ENCODE data around the gene SYCP3.

The SYCP3 gene

GRCh38 chr12:101783838-101784237, 44.6 kb upstream of the SYCP3 start:
- Histone ChIP-seq H3K27me3 (ENCODE audit: insufficient read depth, poor library complexity, severe bottlenecking) (no peaks in the 10 kb centered on the region), H3K27ac (replicated peaks) (no peak overlapping the region), H3K4me3 (replicated peaks; ENCODE audit: insufficient read depth, low read length) (no peak overlapping the region)
- DNase-seq (ENCODE audit: low read depth in 1 of 2, low spot score in 1 of 2): no peak
- TF ChIP-seq GABPA (IDR thresholded peaks at IDR 0.05; ENCODE audit: low read depth) (no peak), POLR2AphosphoS5 (IDR thresholded peaks at IDR 0.05; ENCODE audit: low read depth) (no peak), CTCF (IDR thresholded peaks at IDR 0.05; ENCODE audit: insufficient read depth, low read length) (no peak), SPI1 (IDR thresholded peaks at IDR 0.05; ENCODE audit: borderline replicate concordance, low read depth) (no peak), REST (IDR thresholded peaks at IDR 0.05; ENCODE audit: insufficient replicate concordance, low read depth) (no peak)

GRCh38 chr12:101783150-101783549, 43.9 kb upstream of the SYCP3 start:
- H3K4me3 ChIP-seq (replicated peaks; ENCODE audit: insufficient read depth, low read length): no peak overlapping the region
- DNase-seq (ENCODE audit: low read depth in 1 of 2, low spot score in 1 of 2): no peak
- no peak for TF ChIP-seq REST (IDR thresholded peaks at IDR 0.05; ENCODE audit: insufficient replicate concordance, low read depth)
- TF ChIP-seq SPI1 (IDR thresholded peaks at IDR 0.05; ENCODE audit: borderline replicate concordance, low read depth): no peak
- TF ChIP-seq GABPA (IDR thresholded peaks at IDR 0.05; ENCODE audit: low read depth): no peak
- TF ChIP-seq POLR2AphosphoS5 (IDR thresholded peaks at IDR 0.05; ENCODE audit: low read depth): no peak
- TF ChIP-seq CTCF (IDR thresholded peaks at IDR 0.05; ENCODE audit: insufficient read depth, low read length): no peak
- H3K27ac ChIP-seq (replicated peaks): no peak overlapping the region
- no peaks in the 10 kb centered on the region for H3K27me3 ChIP-seq (ENCODE audit: insufficient read depth, poor library complexity, severe bottlenecking)

GRCh38 chr12:101782273-101782731, 43.0 kb upstream of the SYCP3 start:
- no peaks in the 10 kb centered on the region for H3K27me3 ChIP-seq (ENCODE audit: insufficient read depth, poor library complexity, severe bottlenecking)
- H3K4me3 ChIP-seq (replicated peaks; ENCODE audit: insufficient read depth, low read length): no peak overlapping the region
- H3K27ac ChIP-seq (replicated peaks): no peak overlapping the region
- no peak for DNase-seq (ENCODE audit: low read depth in 1 of 2, low spot score in 1 of 2)
- TF ChIP-seq GABPA (IDR thresholded peaks at IDR 0.05; ENCODE audit: low read depth) (no peak), REST (IDR thresholded peaks at IDR 0.05; ENCODE audit: insufficient replicate concordance, low read depth) (no peak), POLR2AphosphoS5 (IDR thresholded peaks at IDR 0.05; ENCODE audit: low read depth) (no peak), SPI1 (IDR thresholded peaks at IDR 0.05; ENCODE audit: borderline replicate concordance, low read depth) (no peak), CTCF (IDR thresholded peaks at IDR 0.05; ENCODE audit: insufficient read depth, low read length) (no peak)

All from HL-60 (cell line).